Tibial nerve (tissue), 4 donors: ENCODE measurements around the gene CCIN. TPM values are rescaled to one million over a fixed set of nuclear protein-coding genes. Genes with fewer than 3 reads are reported as not detected.
A peak's percentile ranks its signal among the peaks of the same experiment; 100 is the strongest.

Source experiments
- DNase-seq, 2 donors: peaks; one replicate each; pipeline ENCODE4 v3.0.0-alpha.2; 2019; ENCODE audit warnings: low spot score in 2 of 2
- H3K27ac ChIP-seq, 4 donors: fragments of 200-600 bp; sonication (generic) in 3 of 4; one replicate each; pipeline ENCODE4 v1.5.1; 2017 to 2019; ENCODE audit warnings: mild to moderate bottlenecking in 1 of 4
- H3K27me3 ChIP-seq, 2 donors: fragments of 200-600 bp; sonication (generic) in 1 of 2; one replicate each; pipeline versions ENCODE4 v1.5.1 to v1.6.0; 2017 to 2019
- H3K36me3 ChIP-seq, 3 donors: fragments of 200-600 bp; sonication (generic); one replicate each; pipeline ENCODE4 v1.5.1; 2018 to 2019
- H3K4me1 ChIP-seq, 4 donors: fragments of 200-600 bp; sonication (generic) in 3 of 4; one replicate each; pipeline ENCODE4 v1.5.1; 2017 to 2019
- H3K4me3 ChIP-seq, 4 donors: fragments of 200-600 bp; sonication (generic) in 3 of 4; one replicate each; pipeline ENCODE4 v1.5.1; 2017 to 2019; ENCODE audit warnings: mild to moderate bottlenecking in 1 of 4, moderate library complexity in 1 of 4
- H3K9me3 ChIP-seq, 4 donors: fragments of 200-600 bp; sonication (generic) in 3 of 4; one replicate each; pipeline ENCODE4 v1.5.1; 2017 to 2019
- EP300 ChIP-seq, 2 donors: sonication (generic); formaldehyde crosslinking; IDR thresholded peaks; one replicate each; pipeline ENCODE4 v1.6.1; 2017; ENCODE audit warnings: antibody characterized with exemption in 2 of 2, mild to moderate bottlenecking in 1 of 2
- POLR2A ChIP-seq, 2 donors: fragments of 450-650 bp; IDR thresholded peaks; one replicate each; pipeline ENCODE4 v1.6.1; 2017; ENCODE audit warnings: antibody characterized with exemption in 2 of 2, mild to moderate bottlenecking in 2 of 2, moderate library complexity in 2 of 2
- WGBS, 2 donors: methylation state at CpG; one replicate each; pipeline ENCODE4 v1.1.5; 2018; 5-methylcytosine and 5-hydroxymethylcytosine counted together
- total RNA-seq, 4 donors: library from RNA; depleted of rRNA; stranded (reverse); fragments of >200 nt; gene quantifications; one replicate each; pipeline ENCODE4 v1.1.0, GENCODE V29; 2016
- TF ChIP-seq, protein P1 (sequence below), 5 experiments: fragments of 200-600 bp in 3 of 5; fragments of 450-650 bp in 2 of 5; sonication (generic) in 3 of 5; IDR thresholded peaks; one replicate each; pipeline ENCODE4 v1.5.1; 2016 to 2019; ENCODE audit warnings: antibody characterized with exemption in 5 of 5, mild to moderate bottlenecking in 3 of 5, moderate library complexity in 2 of 5

Gene CCIN
- total RNA-seq, 4 donors from 2014 or later: not detected

DNA sequence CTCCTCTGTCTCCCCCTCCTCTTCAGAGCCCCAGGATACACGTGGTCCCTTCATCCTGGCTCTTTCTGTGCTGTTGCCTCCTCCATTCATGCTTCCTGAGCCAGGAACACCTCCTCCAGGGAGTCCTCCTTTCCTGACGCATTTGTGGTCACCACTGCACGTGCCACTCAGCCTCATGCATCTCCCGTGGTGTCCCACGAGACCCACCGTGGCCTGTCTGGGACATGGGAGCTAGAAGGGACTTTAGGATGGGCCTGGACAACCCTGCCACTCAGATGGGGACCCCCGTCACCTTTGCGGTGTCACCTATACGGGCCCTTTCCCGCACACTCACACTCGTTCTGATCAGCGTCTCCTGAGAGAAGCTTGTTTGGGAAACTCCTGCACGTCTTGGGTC is 25.9 kb upstream of the CCIN start:
- no peak for DNase-seq
- Histone ChIP-seq H3K36me3 (peaks cover 0 to 11% (median 0%) of the 10 kb centered on the region in 3 donors), H3K9me3 (peaks cover 0 to 6% (median 0%) of the 10 kb centered on the region in 4 donors), H3K4me3 (peak overlapping the region in 1 of 4 donors; percentile 17), H3K27ac (peak overlapping the region in 3 of 4 donors; percentile 69 to 74 (median 71)), H3K4me1 (peaks cover 0 to 48% (median 23%) of the 10 kb centered on the region in 4 donors), H3K27me3 (no peaks in the 10 kb centered on the region)
- WGBS, 2 donors: 80 to 82% methylated on average over 13 of the region's 13 CpGs
- TF ChIP-seq EP300 (IDR thresholded peaks at IDR 0.05) (no peak), POLR2A (IDR thresholded peaks at IDR 0.05) (no peak)
- TF ChIP-seq, protein P1, sequence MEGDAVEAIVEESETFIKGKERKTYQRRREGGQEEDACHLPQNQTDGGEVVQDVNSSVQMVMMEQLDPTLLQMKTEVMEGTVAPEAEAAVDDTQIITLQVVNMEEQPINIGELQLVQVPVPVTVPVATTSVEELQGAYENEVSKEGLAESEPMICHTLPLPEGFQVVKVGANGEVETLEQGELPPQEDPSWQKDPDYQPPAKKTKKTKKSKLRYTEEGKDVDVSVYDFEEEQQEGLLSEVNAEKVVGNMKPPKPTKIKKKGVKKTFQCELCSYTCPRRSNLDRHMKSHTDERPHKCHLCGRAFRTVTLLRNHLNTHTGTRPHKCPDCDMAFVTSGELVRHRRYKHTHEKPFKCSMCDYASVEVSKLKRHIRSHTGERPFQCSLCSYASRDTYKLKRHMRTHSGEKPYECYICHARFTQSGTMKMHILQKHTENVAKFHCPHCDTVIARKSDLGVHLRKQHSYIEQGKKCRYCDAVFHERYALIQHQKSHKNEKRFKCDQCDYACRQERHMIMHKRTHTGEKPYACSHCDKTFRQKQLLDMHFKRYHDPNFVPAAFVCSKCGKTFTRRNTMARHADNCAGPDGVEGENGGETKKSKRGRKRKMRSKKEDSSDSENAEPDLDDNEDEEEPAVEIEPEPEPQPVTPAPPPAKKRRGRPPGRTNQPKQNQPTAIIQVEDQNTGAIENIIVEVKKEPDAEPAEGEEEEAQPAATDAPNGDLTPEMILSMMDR (IDR thresholded peaks at IDR 0.05): no peak

DNA sequence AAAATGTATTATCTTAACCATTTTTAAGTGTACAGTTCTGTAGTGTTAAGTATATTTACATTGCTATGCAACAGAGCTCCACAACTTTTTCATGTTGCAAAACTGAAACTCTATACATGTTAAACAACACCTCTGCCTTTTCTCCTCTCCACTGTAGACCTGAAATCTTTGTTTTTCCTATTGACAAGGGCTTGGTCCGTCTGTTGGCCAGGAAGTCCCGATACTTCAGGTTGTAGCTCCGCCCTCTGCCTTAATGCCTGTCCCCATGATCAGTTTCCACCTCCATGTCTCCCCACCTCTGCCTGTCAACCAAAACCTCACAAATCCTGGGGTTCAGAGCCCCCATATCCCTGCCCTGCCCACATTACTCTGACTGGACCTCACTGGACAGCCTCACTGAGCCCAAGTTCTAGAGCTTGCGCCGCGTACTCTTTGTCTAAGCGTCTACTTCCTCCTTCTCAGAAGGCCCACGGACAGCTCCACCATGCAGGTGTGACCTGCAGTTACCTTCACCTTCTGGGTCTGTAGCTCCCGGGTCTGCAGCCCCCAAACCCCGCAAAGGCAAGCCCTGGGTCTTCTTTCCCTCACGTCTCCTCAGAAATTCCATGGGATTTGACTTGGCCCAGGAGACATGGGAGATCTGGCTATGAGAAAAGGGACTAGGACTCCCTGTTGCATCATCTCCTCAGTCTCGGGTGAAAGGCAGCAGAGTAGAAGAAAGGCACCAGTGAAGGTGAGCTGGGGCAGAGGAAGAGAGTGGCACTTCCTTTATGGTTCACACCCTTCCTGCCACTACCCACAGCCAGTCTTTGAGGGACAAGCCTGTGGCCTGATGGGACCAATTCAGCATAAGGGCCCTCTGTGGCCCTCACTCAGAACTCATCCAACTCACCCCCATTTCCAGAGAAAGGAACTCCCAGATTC is 24.6 kb upstream of the CCIN start:
- Histone ChIP-seq H3K27ac (peak overlapping the region in 1 of 4 donors; percentile 64), H3K4me3 (peak overlapping the region in 1 of 4 donors; percentile 19), H3K27me3 (no peaks in the 10 kb centered on the region), H3K4me1 (peaks cover 0 to 58% (median 36%) of the 10 kb centered on the region in 4 donors), H3K36me3 (peaks cover 0 to 11% (median 0%) of the 10 kb centered on the region in 3 donors), H3K9me3 (peaks cover 0 to 6% (median 0%) of the 10 kb centered on the region in 4 donors)
- 89 to 90% methylated on average over 12 of the region's 12 CpGs for WGBS, 2 donors
- no peak for TF ChIP-seq EP300 (IDR thresholded peaks at IDR 0.05)
- TF ChIP-seq, protein P1 (IDR thresholded peaks at IDR 0.05): no peak
- no peak for TF ChIP-seq POLR2A (IDR thresholded peaks at IDR 0.05)
- no peak for DNase-seq

DNA sequence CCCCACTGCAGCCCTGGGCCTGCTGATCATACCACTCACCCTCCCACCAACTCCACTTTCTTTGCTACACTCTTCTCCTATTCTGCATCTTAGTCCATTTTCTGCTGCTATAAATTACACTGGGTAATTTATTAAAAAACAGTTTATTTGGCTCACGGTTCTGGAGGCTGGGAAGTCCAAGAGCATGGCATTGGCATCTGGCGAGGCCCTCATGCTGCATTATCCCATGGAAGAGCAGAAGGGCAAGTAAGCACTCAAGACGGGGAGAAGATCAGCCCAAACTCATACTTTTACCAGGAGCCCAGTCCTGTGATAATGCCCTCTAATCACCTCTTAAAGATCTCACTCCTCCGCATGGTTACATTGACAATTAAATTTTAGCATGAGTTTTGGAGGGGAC is 23.2 kb upstream of the CCIN start:
- 96 to 97% methylated on average over 4 of the region's 4 CpGs for WGBS, 2 donors
- Histone ChIP-seq H3K4me1 (peaks cover 0 to 59% (median 36%) of the 10 kb centered on the region in 4 donors), H3K36me3 (peaks cover 0 to 11% (median 0%) of the 10 kb centered on the region in 3 donors), H3K27me3 (no peaks in the 10 kb centered on the region), H3K27ac (no peak overlapping the region), H3K4me3 (no peak overlapping the region), H3K9me3 (peaks cover 0 to 6% (median 0%) of the 10 kb centered on the region in 4 donors)
- TF ChIP-seq POLR2A (IDR thresholded peaks at IDR 0.05): no peak
- no peak for DNase-seq

DNA sequence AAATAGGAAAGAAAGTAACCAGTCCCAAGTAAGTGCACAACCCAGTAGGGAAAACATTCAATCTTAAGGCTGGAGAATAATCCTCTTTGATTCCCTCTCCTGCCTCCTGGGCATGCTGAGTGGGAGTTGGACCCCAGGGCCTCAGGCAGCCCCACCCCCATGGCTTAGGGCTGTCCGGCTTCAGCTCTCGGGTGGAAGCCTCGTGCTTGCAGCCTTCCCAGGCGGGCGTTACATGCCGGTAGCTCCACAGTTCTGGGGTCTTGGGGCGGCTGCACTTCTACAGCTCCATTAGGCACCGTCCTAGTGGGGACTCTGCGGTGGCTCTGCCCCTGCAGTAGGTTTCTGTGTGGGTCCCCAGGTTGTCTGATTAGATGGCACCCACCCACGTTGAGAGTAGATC is 22.5 kb upstream of the CCIN start:
- DNase-seq: no peak
- TF ChIP-seq POLR2A (IDR thresholded peaks at IDR 0.05) (no peak), EP300 (IDR thresholded peaks at IDR 0.05) (no peak)
- TF ChIP-seq, protein P1 (IDR thresholded peaks at IDR 0.05): no peak
- 80 to 83% methylated on average over 7 to 8 of the region's 10 CpGs for WGBS, 2 donors
- H3K27ac ChIP-seq: no peak overlapping the region
- H3K4me3 ChIP-seq: no peak overlapping the region
- H3K9me3 ChIP-seq: peaks cover 0 to 6% (median 0%) of the 10 kb centered on the region in 4 donors
- peaks cover 0 to 11% (median 0%) of the 10 kb centered on the region in 3 donors for H3K36me3 ChIP-seq
- H3K4me1 ChIP-seq: peaks cover 0 to 62% (median 37%) of the 10 kb centered on the region in 4 donors
- H3K27me3 ChIP-seq: no peaks in the 10 kb centered on the region

- Histone ChIP-seq H3K27me3 (no peaks in the 10 kb centered on the region), H3K4me1 (peaks cover 0 to 52% (median 34%) of the 10 kb centered on the region in 4 donors), H3K27ac (peak overlapping the region in 2 of 4 donors; percentile 35 to 81), H3K36me3 (peaks cover 0 to 11% (median 0%) of the 10 kb centered on the region in 3 donors), H3K4me3 (no peak overlapping the region), H3K9me3 (peaks cover 0 to 6% (median 0%) of the 10 kb centered on the region in 4 donors)
- TF ChIP-seq, protein P1 (IDR thresholded peaks at IDR 0.05): no peak
- TF ChIP-seq EP300 (IDR thresholded peaks at IDR 0.05) (no peak), POLR2A (IDR thresholded peaks at IDR 0.05) (no peak)
- DNase-seq: no peak
- 86 to 90% methylated on average over 12 to 14 of the region's 14 CpGs for WGBS, 2 donors
Observed at GRCh38 chr9:36147441-36148175, 21.6 kb upstream of the CCIN start.
